Hepatocyte (in vitro differentiated cells): ENCODE measurements around the gene SCGN.

Experiments used
- EZH2 ChIP-seq: fragments of 200-600 bp; sonication (generic); IDR thresholded peaks from 2 replicates; pipeline ENCODE4 v1.6.1; 2016; ENCODE audit warnings: antibody characterized with exemption, mild to moderate bottlenecking, borderline replicate concordance
- TF ChIP-seq, protein P1 (sequence below): fragments of 200-600 bp; sonication (generic); IDR thresholded peaks from 2 replicates; pipeline ENCODE4 v1.5.1; 2016; ENCODE audit warnings: antibody characterized with exemption, mild to moderate bottlenecking; ENCODE audit not compliant: poor library complexity

- TF ChIP-seq, protein P1, sequence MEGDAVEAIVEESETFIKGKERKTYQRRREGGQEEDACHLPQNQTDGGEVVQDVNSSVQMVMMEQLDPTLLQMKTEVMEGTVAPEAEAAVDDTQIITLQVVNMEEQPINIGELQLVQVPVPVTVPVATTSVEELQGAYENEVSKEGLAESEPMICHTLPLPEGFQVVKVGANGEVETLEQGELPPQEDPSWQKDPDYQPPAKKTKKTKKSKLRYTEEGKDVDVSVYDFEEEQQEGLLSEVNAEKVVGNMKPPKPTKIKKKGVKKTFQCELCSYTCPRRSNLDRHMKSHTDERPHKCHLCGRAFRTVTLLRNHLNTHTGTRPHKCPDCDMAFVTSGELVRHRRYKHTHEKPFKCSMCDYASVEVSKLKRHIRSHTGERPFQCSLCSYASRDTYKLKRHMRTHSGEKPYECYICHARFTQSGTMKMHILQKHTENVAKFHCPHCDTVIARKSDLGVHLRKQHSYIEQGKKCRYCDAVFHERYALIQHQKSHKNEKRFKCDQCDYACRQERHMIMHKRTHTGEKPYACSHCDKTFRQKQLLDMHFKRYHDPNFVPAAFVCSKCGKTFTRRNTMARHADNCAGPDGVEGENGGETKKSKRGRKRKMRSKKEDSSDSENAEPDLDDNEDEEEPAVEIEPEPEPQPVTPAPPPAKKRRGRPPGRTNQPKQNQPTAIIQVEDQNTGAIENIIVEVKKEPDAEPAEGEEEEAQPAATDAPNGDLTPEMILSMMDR = no peak
- TF ChIP-seq EZH2 = no peak
Observed at GRCh38 chr6:25619217-25619616, 32.8 kb upstream of the SCGN start.
